Neural progenitor cell (in vitro differentiated cells): Measurements from ENCODE around the gene GNAT1. TPM values are rescaled to one million over a fixed set of nuclear protein-coding genes. Genes with fewer than 3 reads are reported as not detected.

Experiments
- DNase-seq: peaks from one replicate; pipeline ENCODE4 v3.0.0-alpha.2; 2016; ENCODE audit warnings: low spot score
- H2AFZ ChIP-seq: fragments of 200-600 bp; sonication (generic); replicated peaks from 2 replicates; pipeline ENCODE4 v1.6.1; 2016; ENCODE audit warnings: antibody characterized with exemption
- H3F3A ChIP-seq: fragments of 200-600 bp; sonication (generic); 2 replicates; pipeline ENCODE4 v1.6.1; 2016; ENCODE audit warnings: antibody characterized with exemption, low read depth
- H3K27ac ChIP-seq: fragments of 200-600 bp; sonication (generic); 2 replicates; pipeline ENCODE4 v1.5.1; 2016; ENCODE audit warnings: mild to moderate bottlenecking
- H3K27me3 ChIP-seq: fragments of 200-600 bp; sonication (generic); 2 replicates; pipeline ENCODE4 v1.6.1; 2016; ENCODE audit warnings: mild to moderate bottlenecking, moderate library complexity
- H3K36me3 ChIP-seq: fragments of 200-600 bp; sonication (generic); 2 replicates; pipeline ENCODE4 v1.5.1; 2016
- H3K4me1 ChIP-seq: fragments of 200-600 bp; sonication (generic); 2 replicates; pipeline ENCODE4 v1.6.1; 2016; ENCODE audit warnings: mixed run types
- H3K4me2 ChIP-seq: fragments of 200-600 bp; sonication (generic); 2 replicates; pipeline ENCODE4 v1.6.1; 2016
- H3K4me3 ChIP-seq: fragments of 200-600 bp; sonication (generic); 2 replicates; pipeline ENCODE4 v1.5.1; 2016
- H3K79me2 ChIP-seq: fragments of 200-600 bp; sonication (generic); 2 replicates; pipeline ENCODE4 v1.6.1; 2016; ENCODE audit warnings: low read depth
- H3K9ac ChIP-seq: fragments of 200-600 bp; sonication (generic); 2 replicates; pipeline ENCODE4 v1.6.1; 2016
- H3K9me3 ChIP-seq: fragments of 200-600 bp; sonication (generic); 2 replicates; pipeline ENCODE4 v1.5.1; 2016; ENCODE audit warnings: low read depth
- H4K20me1 ChIP-seq: fragments of 200-600 bp; sonication (generic); 2 replicates; pipeline ENCODE4 v1.6.1; 2016; ENCODE audit warnings: low read depth
- H3K27ac Mint-ChIP-seq: 3 replicates; pipeline ENCODE4 v1.8.0; 2021; ENCODE audit warnings: mixed read lengths
- H3K27me3 Mint-ChIP-seq: 2 replicates; pipeline ENCODE4 v1.8.0; 2022; ENCODE audit warnings: low read depth, mild to moderate bottlenecking, inconsistent platforms, moderate library complexity, mixed read lengths; ENCODE audit not compliant: insufficient read depth
- H3K36me3 Mint-ChIP-seq: 3 replicates; pipeline ENCODE4 v1.8.0; 2021; ENCODE audit warnings: mixed read lengths
- H3K4me1 Mint-ChIP-seq: 3 replicates; pipeline ENCODE4 v1.8.0; 2021; ENCODE audit warnings: mixed read lengths
- H3K4me3 Mint-ChIP-seq: 3 replicates; pipeline ENCODE4 v1.8.0; 2021; ENCODE audit warnings: mild to moderate bottlenecking, moderate library complexity, mixed read lengths
- H3K9me3 Mint-ChIP-seq: 3 replicates; pipeline ENCODE4 v1.8.0; 2020; ENCODE audit warnings: mixed read lengths
- EZH2 ChIP-seq: fragments of 200-600 bp; sonication (generic); IDR thresholded peaks from 2 replicates; pipeline ENCODE4 v1.6.1; 2017; ENCODE audit warnings: antibody characterized with exemption, mild to moderate bottlenecking, moderate library complexity
- EZH2phosphoT487 ChIP-seq: fragments of 200-600 bp; sonication (generic); IDR thresholded peaks from 2 replicates; pipeline ENCODE4 v1.6.1; 2017; ENCODE audit warnings: antibody characterized with exemption
- total RNA-seq: library from RNA; depleted of rRNA; stranded (reverse); fragments of >200 nt; gene quantifications from 2 replicates; pipeline ENCODE4 v1.2.3, GENCODE V29; 2015; ENCODE audit warnings: low replicate concordance
- TF ChIP-seq, protein P1 (sequence below): fragments of 200-600 bp; sonication (generic); IDR thresholded peaks from 2 replicates; pipeline ENCODE4 v1.5.1; 2017; ENCODE audit warnings: antibody characterized with exemption, mild to moderate bottlenecking

GNAT1 gene
- total RNA-seq, 1 donor from 2014 or later = not detected

DNA sequence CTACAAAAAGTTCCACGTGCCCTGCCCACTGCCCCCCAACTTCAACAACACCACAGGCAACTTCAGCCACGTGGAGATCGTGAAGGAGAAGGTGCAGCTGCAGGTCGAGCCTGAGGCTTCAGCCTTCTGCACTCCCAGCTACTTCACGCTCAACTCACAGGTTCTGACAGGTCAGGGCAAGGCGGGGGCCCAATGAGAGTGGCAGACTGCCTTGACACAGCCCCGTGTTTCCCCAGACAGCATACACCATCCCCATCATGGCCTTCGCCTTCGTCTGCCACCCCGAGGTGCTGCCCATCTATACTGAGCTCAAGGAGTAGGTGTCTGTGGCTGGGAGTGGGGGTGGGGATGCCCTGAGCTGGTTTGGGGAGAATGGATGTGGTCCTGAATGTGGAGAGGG is 26.3 kb downstream of the GNAT1 start:
- H2AFZ ChIP-seq = no peak overlapping the region
- no peaks in the 10 kb centered on the region for H3K27me3 ChIP-seq
- H3K4me1 ChIP-seq = no peaks in the 10 kb centered on the region
- Mint-ChIP-seq H3K27ac (no peak overlapping the region), H3K4me1 (peaks cover 13% of the 10 kb centered on the region), H3K36me3 (no peaks in the 10 kb centered on the region), H3K9me3 (no peaks in the 10 kb centered on the region), H3K4me3 (no peak overlapping the region), H3K27me3 (peaks cover 8% of the 10 kb centered on the region)
- H3K27ac ChIP-seq = no peak overlapping the region
- no peaks in the 10 kb centered on the region for H4K20me1 ChIP-seq
- TF ChIP-seq EZH2 (no peak), EZH2phosphoT487 (no peak)
- TF ChIP-seq, protein P1, sequence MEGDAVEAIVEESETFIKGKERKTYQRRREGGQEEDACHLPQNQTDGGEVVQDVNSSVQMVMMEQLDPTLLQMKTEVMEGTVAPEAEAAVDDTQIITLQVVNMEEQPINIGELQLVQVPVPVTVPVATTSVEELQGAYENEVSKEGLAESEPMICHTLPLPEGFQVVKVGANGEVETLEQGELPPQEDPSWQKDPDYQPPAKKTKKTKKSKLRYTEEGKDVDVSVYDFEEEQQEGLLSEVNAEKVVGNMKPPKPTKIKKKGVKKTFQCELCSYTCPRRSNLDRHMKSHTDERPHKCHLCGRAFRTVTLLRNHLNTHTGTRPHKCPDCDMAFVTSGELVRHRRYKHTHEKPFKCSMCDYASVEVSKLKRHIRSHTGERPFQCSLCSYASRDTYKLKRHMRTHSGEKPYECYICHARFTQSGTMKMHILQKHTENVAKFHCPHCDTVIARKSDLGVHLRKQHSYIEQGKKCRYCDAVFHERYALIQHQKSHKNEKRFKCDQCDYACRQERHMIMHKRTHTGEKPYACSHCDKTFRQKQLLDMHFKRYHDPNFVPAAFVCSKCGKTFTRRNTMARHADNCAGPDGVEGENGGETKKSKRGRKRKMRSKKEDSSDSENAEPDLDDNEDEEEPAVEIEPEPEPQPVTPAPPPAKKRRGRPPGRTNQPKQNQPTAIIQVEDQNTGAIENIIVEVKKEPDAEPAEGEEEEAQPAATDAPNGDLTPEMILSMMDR = no peak
- DNase-seq = no peak
- H3K4me3 ChIP-seq = no peak overlapping the region
- no peaks in the 10 kb centered on the region for H3K79me2 ChIP-seq
- H3K9me3 ChIP-seq = no peaks in the 10 kb centered on the region
- no peaks in the 10 kb centered on the region for H3F3A ChIP-seq
- H3K36me3 ChIP-seq = no peaks in the 10 kb centered on the region
- no peak overlapping the region for H3K4me2 ChIP-seq
- no peak overlapping the region for H3K9ac ChIP-seq

DNA sequence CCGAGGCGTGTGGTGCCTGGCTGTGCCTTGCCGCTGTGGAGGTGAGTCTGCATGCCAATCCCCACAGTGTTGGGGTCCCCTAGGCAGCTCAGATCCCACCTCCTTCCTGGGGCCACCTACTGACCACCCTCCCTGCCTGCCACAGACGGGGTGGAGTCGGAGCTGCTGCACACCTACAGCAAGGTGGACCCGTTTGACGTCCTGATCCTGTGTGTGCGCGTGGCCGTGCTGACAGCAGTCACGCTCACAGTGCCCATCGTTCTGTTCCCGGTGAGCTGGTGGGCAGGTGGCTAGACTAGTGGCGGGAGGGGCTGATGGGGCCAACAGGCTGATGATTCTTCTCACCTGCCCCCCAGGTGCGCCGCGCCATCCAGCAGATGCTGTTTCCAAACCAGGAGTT is 27.0 kb downstream of the GNAT1 start:
- H3K36me3 ChIP-seq = no peaks in the 10 kb centered on the region
- Mint-ChIP-seq H3K9me3 (no peaks in the 10 kb centered on the region), H3K27ac (peak overlapping the region; percentile 60), H3K36me3 (no peaks in the 10 kb centered on the region), H3K4me3 (no peak overlapping the region), H3K4me1 (peaks cover 13% of the 10 kb centered on the region), H3K27me3 (peaks cover 8% of the 10 kb centered on the region)
- no peaks in the 10 kb centered on the region for H3F3A ChIP-seq
- no peak overlapping the region for H2AFZ ChIP-seq
- H3K27ac ChIP-seq = no peak overlapping the region
- H4K20me1 ChIP-seq = no peaks in the 10 kb centered on the region
- TF ChIP-seq EZH2phosphoT487 (no peak), EZH2 (no peak)
- TF ChIP-seq, protein P1 = no peak
- H3K4me3 ChIP-seq = no peak overlapping the region
- H3K9me3 ChIP-seq = no peaks in the 10 kb centered on the region
- no peak overlapping the region for H3K4me2 ChIP-seq
- H3K9ac ChIP-seq = no peak overlapping the region
- no peaks in the 10 kb centered on the region for H3K4me1 ChIP-seq
- H3K27me3 ChIP-seq = no peaks in the 10 kb centered on the region
- no peaks in the 10 kb centered on the region for H3K79me2 ChIP-seq
- DNase-seq = no peak

DNA sequence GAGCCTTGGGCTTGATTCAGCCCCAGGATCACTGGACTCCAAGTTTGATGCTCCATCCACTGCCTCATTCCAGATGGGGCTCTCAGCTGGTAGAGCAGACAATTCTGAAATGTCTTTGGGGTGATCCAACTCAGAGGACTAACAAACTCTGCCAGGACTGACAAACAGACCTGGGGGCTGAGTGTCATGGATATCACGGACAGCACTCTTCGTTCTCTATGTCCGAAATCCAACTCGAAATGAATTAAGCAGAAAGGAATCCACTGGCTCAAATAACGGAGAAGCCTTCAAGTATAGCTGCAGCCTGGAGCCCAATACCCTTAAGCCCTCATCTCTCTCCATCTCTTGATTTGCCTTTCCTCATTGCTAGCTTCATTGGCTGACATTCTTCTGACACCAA is 27.9 kb downstream of the GNAT1 start:
- Histone ChIP-seq H3K27me3 (peaks cover 4% of the 10 kb centered on the region), H3K4me1 (no peaks in the 10 kb centered on the region), H3K79me2 (no peaks in the 10 kb centered on the region), H3K9ac (no peak overlapping the region), H4K20me1 (no peaks in the 10 kb centered on the region), H2AFZ (no peak overlapping the region), H3K27ac (no peak overlapping the region), H3F3A (no peaks in the 10 kb centered on the region), H3K9me3 (no peaks in the 10 kb centered on the region), H3K36me3 (no peaks in the 10 kb centered on the region), H3K4me2 (no peak overlapping the region), H3K4me3 (no peak overlapping the region)
- no peak for TF ChIP-seq EZH2phosphoT487
- Mint-ChIP-seq H3K4me3 (no peak overlapping the region), H3K36me3 (no peaks in the 10 kb centered on the region), H3K9me3 (no peaks in the 10 kb centered on the region), H3K27me3 (peaks cover 9% of the 10 kb centered on the region), H3K27ac (no peak overlapping the region), H3K4me1 (peaks cover 15% of the 10 kb centered on the region)
- DNase-seq = no peak

DNA sequence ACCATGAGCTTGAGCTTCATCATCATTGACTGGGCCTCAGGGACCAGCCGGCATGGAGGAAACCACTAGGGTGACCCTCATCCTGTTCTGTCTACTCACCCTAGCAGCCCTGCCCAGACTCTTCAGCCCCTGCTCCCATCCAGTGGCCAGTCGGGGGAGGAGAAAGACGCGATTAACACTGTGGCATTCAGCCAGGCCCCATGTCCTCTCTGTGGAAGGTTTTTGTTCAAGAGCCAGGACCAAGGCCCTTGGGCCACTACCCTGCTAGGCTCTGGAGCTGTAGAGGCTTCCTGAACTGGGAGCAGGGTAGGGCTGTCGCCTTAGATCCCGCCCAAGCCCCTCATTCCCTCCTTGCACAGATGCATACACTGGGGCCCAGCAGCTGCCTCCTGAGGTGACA is 28.7 kb downstream of the GNAT1 start:
- Mint-ChIP-seq H3K4me3 (no peak overlapping the region), H3K36me3 (no peaks in the 10 kb centered on the region), H3K27me3 (peaks cover 9% of the 10 kb centered on the region), H3K9me3 (no peaks in the 10 kb centered on the region), H3K4me1 (peaks cover 20% of the 10 kb centered on the region), H3K27ac (peak overlapping the region; percentile 14)
- Histone ChIP-seq H3K4me3 (no peak overlapping the region), H3K79me2 (no peaks in the 10 kb centered on the region), H3K36me3 (no peaks in the 10 kb centered on the region), H3K4me2 (no peak overlapping the region), H4K20me1 (no peaks in the 10 kb centered on the region), H3F3A (no peaks in the 10 kb centered on the region), H3K9me3 (no peaks in the 10 kb centered on the region), H3K27me3 (peaks cover 4% of the 10 kb centered on the region), H3K4me1 (no peaks in the 10 kb centered on the region), H3K9ac (no peak overlapping the region), H2AFZ (no peak overlapping the region), H3K27ac (no peak overlapping the region)
- DNase-seq = no peak
- TF ChIP-seq EZH2phosphoT487 (no peak), EZH2 (no peak)
- TF ChIP-seq, protein P1 = no peak
